Activated T-cell treated with anti-CD3 and anti-CD28 coated beads, Interleukin-2, amount 50 U/mL, for 4 hours (primary cell): Measurements from ENCODE around the gene KHNYN. TPM values are rescaled to one million over a fixed set of nuclear protein-coding genes. Genes with fewer than 3 reads are reported as not detected.

Experiments used
- ATAC-seq, 2 donors: fragments of 200-7000 bp; cut with Tn5 transposase; one replicate each; pipeline ENCODE4 v1.10.0; 2021
- DNase-seq: peaks from one replicate; pipeline ENCODE4 v3.0.0-alpha.2; 2020
- H3K27me3 Mint-ChIP-seq: one replicate; pipeline ENCODE4 v1.8.0; 2021; ENCODE audit warnings: low read depth, mixed read lengths
- H3K36me3 Mint-ChIP-seq: one replicate; pipeline ENCODE4 v1.8.0; 2022; ENCODE audit warnings: mixed read lengths; ENCODE audit not compliant: insufficient read depth
- H3K4me1 Mint-ChIP-seq: one replicate; pipeline ENCODE4 v1.8.0; 2021; ENCODE audit warnings: low read depth, mixed read lengths
- H3K4me3 Mint-ChIP-seq: one replicate; pipeline ENCODE4 v1.8.0; 2021; ENCODE audit warnings: mild to moderate bottlenecking, moderate library complexity, mixed read lengths
- H3K9me3 Mint-ChIP-seq: one replicate; pipeline ENCODE4 v1.8.0; 2021; ENCODE audit warnings: mixed read lengths
- total RNA-seq, 3 donors: library from RNA; stranded (reverse); gene quantifications; one replicate each; pipeline ENCODE4 v1.2.1, GENCODE V29; 2021

The KHNYN gene
- total RNA-seq, 3 donors from 2014 or later = 53.2 to 65.1 (median 56.5) TPM

DNA sequence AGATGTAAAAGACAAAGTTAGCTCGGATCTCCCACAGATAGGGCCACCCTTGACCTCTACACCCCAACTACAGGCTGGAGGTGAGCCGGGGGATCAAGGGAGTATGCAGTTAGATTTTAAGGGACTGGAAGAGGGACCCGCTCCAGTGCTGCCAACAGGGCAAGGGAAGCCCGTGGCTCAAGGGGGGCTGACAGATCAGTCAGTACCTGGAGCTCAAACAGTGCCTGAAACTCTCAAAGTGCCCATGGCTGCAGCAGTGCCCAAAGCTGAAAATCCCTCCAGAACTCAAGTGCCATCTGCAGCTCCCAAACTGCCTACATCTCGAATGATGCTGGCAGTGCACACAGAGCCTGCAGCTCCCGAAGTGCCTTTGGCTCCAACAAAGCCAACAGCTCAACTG lies 20.6 kb upstream of the KHNYN start:
- Mint-ChIP-seq H3K27me3 (peaks cover 5% of the 10 kb centered on the region), H3K36me3 (no peaks in the 10 kb centered on the region), H3K4me1 (no peaks in the 10 kb centered on the region), H3K9me3 (no peaks in the 10 kb centered on the region), H3K4me3 (no peak overlapping the region)
- DNase-seq (no peak), ATAC-seq (no peak)

DNA sequence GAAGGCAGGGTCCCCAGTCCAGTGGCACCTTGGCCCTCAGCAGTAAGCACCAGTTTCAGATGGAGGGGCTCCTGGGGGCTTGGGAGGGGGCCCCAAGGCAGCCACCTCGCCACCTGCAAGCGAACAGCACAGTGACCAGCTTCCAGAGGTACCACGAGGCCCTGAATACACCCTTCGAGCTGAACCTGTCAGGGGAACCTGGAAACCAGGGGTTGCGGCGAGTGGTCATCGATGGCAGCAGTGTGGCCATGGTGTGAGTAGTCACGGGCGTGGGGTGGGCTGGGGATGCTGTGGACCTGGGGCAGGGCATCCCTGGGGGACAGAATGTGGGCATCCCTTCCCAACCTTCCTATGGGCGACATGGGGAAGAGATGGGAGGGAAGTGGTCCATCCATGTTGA lies 19.8 kb upstream of the KHNYN start:
- H3K9me3 Mint-ChIP-seq = no peaks in the 10 kb centered on the region
- DNase-seq (no peak), ATAC-seq (no peak)
- no peaks in the 10 kb centered on the region for H3K36me3 Mint-ChIP-seq
- H3K4me1 Mint-ChIP-seq = no peaks in the 10 kb centered on the region
- H3K4me3 Mint-ChIP-seq = no peak overlapping the region
- H3K27me3 Mint-ChIP-seq = peaks cover 3% of the 10 kb centered on the region

- Mint-ChIP-seq H3K27me3 (no peaks in the 10 kb centered on the region), H3K36me3 (no peaks in the 10 kb centered on the region), H3K9me3 (no peaks in the 10 kb centered on the region), H3K4me1 (no peaks in the 10 kb centered on the region), H3K4me3 (no peak overlapping the region)
- DNase-seq (no peak), ATAC-seq (peak; percentile 52 to 63)
These were observed 18.0 kb upstream of the KHNYN start for GRCh38 chr14:24411443-24412389.

DNA sequence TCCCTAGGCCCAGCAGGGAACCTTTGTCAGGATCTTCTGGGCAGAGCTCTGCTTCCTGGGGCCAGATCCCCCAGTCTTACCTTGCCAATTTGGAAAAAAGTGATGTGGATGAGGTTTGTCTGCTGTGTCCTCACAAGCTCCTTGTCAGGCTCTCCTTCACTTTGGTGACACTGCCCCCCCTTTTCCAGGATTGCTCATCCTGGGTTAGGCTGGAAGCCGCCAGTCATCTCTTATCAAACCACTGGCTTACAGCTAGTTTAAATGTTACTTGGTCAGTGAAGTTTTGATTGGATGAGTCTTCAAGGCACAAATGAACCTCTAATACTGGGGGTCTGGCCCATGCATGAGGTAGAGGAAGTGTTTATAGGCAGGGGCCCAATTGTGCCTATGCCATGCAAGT lies 15.7 kb upstream of the KHNYN start:
- Mint-ChIP-seq H3K4me1 (no peaks in the 10 kb centered on the region), H3K36me3 (no peaks in the 10 kb centered on the region), H3K9me3 (no peaks in the 10 kb centered on the region), H3K4me3 (no peak overlapping the region), H3K27me3 (peaks cover 3% of the 10 kb centered on the region)
- DNase-seq (no peak), ATAC-seq (no peak)

DNA sequence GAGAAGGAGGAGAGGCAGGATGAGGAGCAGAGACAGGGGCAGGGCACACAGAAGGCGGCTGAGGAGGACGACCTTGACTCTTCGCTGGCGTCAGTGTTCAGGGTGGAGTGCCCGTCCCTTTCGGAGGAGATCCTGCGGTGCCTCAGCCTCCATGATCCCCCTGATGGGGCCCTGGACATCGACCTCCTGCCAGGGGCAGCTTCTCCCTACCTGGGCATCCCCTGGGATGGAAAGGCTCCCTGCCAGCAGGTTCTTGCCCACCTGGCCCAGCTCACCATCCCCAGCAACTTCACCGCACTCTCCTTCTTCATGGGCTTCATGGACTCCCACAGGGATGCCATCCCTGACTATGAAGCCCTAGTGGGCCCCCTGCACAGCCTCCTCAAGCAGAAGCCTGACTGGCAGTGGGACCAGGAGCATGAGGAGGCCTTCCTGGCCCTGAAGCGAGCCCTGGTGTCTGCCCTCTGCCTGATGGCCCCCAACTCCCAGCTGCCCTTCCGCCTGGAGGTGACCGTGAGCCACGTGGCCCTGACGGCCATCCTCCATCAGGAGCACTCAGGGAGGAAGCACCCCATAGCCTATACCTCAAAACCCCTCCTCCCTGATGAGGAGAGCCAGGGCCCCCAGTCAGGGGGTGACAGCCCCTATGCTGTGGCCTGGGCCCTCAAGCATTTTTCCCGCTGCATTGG lies 14.9 kb upstream of the KHNYN start:
- no peaks in the 10 kb centered on the region for H3K4me1 Mint-ChIP-seq
- H3K4me3 Mint-ChIP-seq = no peak overlapping the region
- no peaks in the 10 kb centered on the region for H3K9me3 Mint-ChIP-seq
- no peak for ATAC-seq
- peaks cover 3% of the 10 kb centered on the region for H3K27me3 Mint-ChIP-seq
- no peak for DNase-seq
- H3K36me3 Mint-ChIP-seq = no peaks in the 10 kb centered on the region

DNA sequence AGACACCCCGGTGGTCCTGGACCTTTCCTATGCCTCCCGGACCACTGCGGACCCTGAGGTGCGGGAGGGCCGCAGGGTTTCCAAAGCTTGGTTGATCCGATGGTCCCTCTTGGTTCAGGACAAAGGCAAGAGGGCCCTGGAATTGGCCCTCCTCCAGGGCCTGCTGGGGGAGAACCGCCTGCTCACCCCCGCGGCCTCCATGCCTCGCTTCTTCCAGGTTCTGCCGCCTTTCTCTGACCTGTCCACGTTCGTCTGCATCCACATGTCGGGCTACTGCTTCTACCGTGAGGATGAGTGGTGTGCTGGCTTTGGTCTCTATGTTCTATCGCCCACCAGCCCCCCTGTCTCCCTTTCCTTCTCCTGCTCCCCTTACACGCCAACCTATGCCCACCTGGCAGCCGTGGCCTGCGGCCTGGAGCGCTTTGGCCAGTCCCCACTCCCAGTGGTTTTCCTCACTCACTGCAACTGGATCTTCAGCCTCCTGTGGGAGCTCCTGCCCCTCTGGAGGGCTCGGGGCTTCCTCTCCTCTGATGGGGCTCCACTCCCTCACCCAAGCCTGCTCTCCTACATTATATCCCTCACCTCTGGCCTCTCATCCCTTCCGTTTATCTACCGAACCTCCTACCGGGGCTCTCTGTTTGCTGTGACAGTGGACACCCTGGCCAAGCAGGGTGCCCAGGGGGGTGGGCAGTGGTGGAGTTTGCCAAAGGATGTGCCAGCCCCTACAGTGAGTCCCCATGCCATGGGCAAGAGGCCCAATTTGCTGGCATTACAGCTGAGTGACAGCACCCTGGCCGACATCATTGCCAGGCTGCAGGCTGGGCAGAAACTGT lies 14.1 kb upstream of the KHNYN start:
- Mint-ChIP-seq H3K4me3 (peak overlapping the region; percentile 16), H3K27me3 (peaks cover 6% of the 10 kb centered on the region), H3K9me3 (no peaks in the 10 kb centered on the region), H3K36me3 (no peaks in the 10 kb centered on the region), H3K4me1 (no peaks in the 10 kb centered on the region)
- ATAC-seq = no peak
- DNase-seq = no peak

DNA sequence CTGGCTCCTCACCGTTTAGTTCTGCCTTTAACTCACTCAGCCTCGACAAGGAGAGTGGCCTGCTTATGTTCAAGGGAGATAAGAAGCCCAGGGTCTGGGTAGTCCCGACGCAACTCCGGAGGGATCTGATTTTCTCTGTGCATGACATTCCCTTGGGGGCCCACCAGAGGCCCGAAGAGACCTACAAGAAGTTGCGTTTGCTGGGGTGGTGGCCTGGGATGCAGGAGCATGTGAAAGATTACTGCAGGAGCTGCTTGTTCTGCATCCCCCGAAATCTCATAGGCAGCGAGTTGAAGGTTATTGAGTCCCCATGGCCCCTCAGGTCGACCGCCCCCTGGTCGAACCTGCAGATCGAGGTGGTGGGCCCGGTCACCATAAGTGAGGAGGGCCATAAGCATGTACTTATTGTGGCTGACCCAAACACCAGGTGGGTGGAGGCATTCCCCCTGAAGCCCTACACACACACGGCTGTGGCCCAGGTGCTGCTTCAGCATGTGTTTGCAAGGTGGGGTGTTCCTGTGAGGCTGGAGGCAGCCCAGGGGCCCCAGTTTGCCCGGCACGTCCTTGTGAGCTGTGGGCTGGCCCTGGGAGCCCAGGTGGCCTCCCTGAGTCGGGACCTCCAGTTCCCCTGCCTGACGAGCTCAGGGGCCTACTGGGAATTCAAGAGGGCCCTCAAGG lies 13.4 kb upstream of the KHNYN start:
- DNase-seq = no peak
- Mint-ChIP-seq H3K4me3 (no peak overlapping the region), H3K36me3 (no peaks in the 10 kb centered on the region), H3K9me3 (no peaks in the 10 kb centered on the region), H3K4me1 (no peaks in the 10 kb centered on the region), H3K27me3 (peaks cover 6% of the 10 kb centered on the region)
- ATAC-seq = no peak

DNA sequence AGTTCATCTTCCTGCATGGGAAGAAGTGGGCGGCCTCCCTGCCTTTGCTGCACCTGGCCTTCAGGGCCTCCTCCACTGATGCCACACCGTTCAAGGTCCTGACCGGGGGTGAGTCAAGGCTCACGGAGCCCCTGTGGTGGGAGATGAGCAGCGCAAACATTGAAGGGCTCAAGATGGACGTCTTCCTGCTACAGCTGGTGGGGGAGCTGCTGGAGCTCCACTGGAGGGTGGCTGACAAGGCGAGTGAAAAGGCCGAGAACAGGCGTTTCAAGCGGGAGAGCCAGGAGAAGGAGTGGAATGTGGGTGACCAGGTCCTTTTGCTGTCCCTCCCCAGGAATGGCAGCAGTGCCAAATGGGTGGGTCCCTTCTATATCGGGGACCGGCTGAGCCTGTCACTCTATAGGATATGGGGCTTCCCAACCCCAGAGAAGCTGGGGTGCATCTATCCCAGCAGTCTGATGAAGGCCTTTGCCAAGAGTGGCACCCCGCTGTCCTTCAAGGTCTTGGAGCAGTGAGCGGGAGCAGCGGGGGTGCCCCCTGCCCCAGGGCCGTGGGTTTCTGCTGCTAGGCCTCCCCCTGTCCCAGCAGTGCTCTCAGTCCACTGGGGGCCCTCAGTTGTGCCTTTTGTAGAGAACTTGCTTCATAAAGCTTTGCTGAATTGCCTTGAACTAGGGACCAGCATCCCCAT lies 12.7 kb upstream of the KHNYN start:
- no peak for ATAC-seq
- Mint-ChIP-seq H3K27me3 (peaks cover 6% of the 10 kb centered on the region), H3K4me1 (no peaks in the 10 kb centered on the region), H3K36me3 (no peaks in the 10 kb centered on the region), H3K9me3 (no peaks in the 10 kb centered on the region), H3K4me3 (no peak overlapping the region)
- DNase-seq = no peak

GRCh38 chr14:24417832-24418491 lies 11.8 kb upstream of the KHNYN start:
- H3K36me3 Mint-ChIP-seq = no peaks in the 10 kb centered on the region
- no peak overlapping the region for H3K4me3 Mint-ChIP-seq
- no peak for ATAC-seq
- H3K27me3 Mint-ChIP-seq = peaks cover 6% of the 10 kb centered on the region
- DNase-seq = no peak
- no peaks in the 10 kb centered on the region for H3K9me3 Mint-ChIP-seq
- no peaks in the 10 kb centered on the region for H3K4me1 Mint-ChIP-seq

DNA sequence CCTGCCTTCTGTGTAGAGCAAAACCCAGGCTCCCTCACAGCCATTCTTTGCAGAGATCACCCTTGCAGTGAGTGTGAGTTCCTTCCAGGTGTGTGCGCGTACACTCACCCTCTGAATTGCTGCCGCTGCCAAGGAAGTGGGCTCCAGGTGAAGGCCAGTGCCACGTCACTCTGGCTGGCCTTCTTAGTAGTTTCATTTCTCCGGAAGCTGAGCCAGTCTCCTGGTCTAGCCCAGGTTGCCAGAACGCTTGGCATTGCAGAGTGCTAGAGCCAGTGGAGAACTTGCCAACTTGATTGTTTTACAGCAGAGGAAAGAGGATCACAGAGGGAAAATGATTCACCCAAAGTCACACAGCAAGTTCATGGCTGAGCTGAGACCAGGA lies 11.3 kb upstream of the KHNYN start:
- H3K9me3 Mint-ChIP-seq = no peaks in the 10 kb centered on the region
- no peaks in the 10 kb centered on the region for H3K36me3 Mint-ChIP-seq
- no peak overlapping the region for H3K4me3 Mint-ChIP-seq
- no peaks in the 10 kb centered on the region for H3K4me1 Mint-ChIP-seq
- peaks cover 6% of the 10 kb centered on the region for H3K27me3 Mint-ChIP-seq
- ATAC-seq (no peak), DNase-seq (no peak)

DNA sequence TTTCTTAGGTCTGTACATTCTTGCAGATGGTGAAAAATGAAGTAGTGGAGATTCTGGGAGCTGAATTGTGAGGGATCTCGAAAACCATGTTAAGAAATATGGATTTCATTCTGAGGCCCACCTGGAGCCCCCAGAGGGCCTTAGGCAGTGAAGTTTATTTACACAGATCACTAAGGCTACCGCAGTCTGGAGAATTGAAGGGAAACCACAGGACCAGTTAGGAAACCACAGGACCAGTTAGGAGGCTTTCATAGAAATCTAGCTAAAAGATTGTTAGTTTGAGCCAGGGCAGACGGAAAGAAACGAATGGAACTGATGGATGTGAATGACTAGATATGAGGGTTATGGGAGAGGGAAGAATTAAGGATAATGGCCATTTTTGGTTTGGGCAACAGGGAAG lies 7.5 kb upstream of the KHNYN start:
- Mint-ChIP-seq H3K27me3 (peaks cover 2% of the 10 kb centered on the region), H3K9me3 (no peaks in the 10 kb centered on the region), H3K36me3 (no peaks in the 10 kb centered on the region), H3K4me3 (no peak overlapping the region), H3K4me1 (peaks cover 21% of the 10 kb centered on the region)
- no peak for ATAC-seq
- no peak for DNase-seq

- no peak overlapping the region for H3K4me3 Mint-ChIP-seq
- peaks cover 25% of the 10 kb centered on the region for H3K4me1 Mint-ChIP-seq
- peaks cover 2% of the 10 kb centered on the region for H3K27me3 Mint-ChIP-seq
- ATAC-seq = no peak
- no peaks in the 10 kb centered on the region for H3K9me3 Mint-ChIP-seq
- DNase-seq = no peak
- no peaks in the 10 kb centered on the region for H3K36me3 Mint-ChIP-seq
These were observed 6.8 kb upstream of the KHNYN start for GRCh38 chr14:24422694-24423601.
